GM18870 (cell line): ENCODE results near the gene ABCC1.
"Not testable (repeated sequence)": the region's sequence is repeated elsewhere in the genome, so short reads cannot be mapped to it uniquely, and the experiment has no call there.

Source experiments
- ATAC-seq: cut with Tn5 transposase; IDR thresholded peaks from one replicate; pipeline ENCODE4 v1.9.1; 2021; ENCODE audit warnings: moderate library complexity; ENCODE audit not compliant: unreplicated experiment

Gene ABCC1

GRCh38 chr16:15966420-15966819, 17.0 kb downstream of the ABCC1 start:
- no peak for ATAC-seq

- ATAC-seq, result no peak
Measured at GRCh38 chr16:15966836-15967546, 17.6 kb downstream of the ABCC1 start.

DNA sequence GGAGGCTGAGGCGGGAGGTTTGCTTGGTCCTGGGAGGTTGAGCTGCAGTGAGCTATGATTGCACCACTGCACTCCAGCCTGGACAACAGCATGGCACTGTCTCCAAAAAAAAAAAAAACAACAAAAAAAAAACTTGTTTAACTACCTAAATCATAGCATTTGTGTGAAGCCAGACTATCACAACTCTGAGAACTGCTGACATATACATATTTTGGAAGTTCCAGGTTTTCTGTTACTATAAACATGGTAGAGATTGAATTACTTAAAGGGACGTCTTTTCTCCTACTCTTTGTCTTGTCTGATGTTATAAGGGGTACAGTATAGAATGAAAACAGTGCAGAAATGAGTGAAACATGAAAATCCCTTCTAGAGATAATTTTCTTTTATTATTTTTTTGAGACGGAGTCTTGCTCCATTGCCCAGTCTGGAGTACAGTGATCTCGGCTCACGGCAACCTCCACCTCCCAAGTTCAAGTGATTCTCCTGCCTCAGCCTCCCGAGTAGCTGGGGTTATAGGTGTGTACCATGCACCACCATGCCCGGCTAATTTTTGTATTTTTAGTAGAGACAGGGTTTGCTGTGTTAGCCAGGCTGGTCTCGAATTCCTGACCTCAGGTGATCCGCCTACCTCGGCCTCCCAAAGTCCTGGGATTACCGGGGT, 18.4 kb downstream of the ABCC1 start:
- ATAC-seq, result no peak

- no peak for ATAC-seq
Measured at GRCh38 chr16:15970202-15970601, 20.8 kb downstream of the ABCC1 start.

DNA sequence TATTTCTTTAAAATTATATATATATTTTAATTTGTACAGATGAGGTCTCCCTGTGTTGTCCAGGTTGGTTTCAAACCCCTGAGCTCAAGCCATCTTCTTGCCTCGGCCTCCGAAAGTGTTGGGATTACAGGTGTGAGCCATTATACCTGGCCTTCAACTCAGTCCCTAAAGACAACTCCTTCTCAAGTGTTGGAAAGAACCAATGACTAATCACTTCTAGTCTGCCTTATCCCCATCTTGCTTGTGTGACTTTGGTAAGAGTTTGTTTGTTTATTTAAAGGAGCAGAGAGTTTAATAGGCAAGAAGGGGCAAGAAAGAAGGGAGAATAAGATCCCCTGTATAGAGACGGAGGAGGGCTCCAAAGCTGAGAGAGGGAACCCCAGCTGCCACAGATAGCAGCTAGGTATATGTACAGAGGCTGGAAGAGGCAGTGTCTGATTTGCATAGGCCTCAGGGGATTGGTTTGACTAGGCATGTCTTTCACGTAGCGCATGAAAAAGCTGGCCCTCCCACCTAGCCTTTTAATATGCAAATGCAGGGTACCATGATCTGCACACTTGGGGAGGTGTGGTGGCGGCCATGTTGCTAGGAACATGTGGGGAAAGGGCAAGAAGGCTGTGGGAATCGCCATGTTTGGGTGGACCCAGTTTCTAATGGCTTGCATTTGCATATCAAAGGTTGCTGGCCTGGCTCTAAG, 21.5 kb downstream of the ABCC1 start:
- no peak for ATAC-seq

- no peak for ATAC-seq
Measured at GRCh38 chr16:15971440-15971815, 22.0 kb downstream of the ABCC1 start.

DNA sequence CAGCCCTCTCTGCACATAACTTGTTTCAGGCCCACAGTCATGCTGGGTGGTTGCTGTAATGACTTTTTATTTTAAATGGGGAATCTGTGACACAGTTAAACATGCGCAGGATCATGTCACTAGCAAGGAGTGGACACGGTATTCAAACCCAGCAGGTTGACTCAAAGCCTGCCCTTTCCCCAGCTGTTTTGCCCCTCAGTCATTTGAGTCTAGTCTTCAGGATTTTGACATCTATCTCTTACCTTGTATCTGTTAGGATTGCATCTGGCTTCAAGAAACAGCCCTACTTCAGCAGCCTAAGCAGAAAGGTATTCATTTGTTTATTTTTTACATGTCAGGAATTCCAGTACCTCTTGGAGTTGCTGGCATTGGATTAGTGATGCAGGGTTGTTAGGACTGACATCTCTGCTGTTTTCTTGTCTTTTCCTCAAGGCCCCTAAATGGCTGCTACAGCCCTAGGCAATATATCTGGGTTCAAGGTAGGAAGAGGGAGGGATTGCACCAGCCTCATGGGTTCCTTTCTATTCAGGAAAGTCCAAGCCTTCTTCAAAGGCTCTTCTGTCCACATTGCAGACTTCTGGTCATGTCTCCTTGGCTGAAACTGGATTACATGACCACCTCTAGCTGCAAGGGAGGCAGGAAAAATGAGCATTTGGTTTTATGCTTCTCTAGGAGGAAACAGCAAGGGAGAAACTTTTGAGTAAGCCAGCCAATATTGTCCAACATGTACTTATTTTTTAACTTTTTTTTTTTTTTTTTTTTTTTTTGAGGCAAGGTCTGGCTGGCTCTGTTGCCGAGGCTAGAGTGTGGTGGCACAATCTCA, 22.8 kb downstream of the ABCC1 start:
- no peak for ATAC-seq

DNA sequence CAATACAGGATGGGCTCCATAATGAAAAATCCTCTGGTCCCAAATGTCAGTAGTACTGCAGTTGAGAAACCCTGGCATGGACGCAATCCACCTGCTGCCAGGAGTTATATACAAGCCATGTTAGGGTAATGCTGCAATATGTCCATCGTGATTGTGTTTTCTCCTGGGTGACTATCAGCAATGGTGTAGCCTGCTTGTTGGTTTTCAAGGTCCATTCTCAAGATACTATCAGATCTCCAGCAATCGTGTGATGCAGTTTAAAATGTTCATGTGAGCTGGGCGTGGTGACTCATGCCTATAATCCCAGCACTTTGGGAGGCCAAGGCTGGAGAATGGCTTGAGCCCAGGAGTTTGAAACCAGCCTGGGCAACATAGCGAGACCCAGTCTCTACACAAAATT, 24.0 kb downstream of the ABCC1 start:
- no peak for ATAC-seq

- ATAC-seq, result no peak
Measured at GRCh38 chr16:15974057-15974456, 24.6 kb downstream of the ABCC1 start.

DNA sequence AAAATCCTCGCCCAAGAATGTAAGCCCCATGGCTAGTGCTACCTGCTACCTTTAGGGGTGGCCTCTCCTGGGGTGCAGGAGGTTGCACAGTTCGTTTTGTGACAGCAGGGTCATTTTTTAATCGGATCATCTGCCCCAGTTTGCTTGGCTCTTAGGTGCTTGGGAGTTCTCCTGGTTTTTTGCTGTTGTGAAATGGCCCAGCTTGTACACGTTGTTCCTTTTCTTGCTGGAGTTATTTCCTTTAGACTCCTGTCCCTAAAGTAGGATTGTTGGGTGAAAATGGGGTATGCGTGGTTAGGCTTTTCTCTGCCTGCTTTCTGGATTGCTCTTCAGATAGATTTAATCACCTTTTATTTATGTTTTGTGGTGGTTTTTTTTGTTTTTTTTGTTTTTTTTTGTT, 25.8 kb downstream of the ABCC1 start:
- ATAC-seq, result no peak

GRCh38 chr16:15976225-15976812, 26.9 kb downstream of the ABCC1 start:
- ATAC-seq, result no peak

GRCh38 chr16:15976929-15977637, 27.7 kb downstream of the ABCC1 start:
- ATAC-seq, result no peak

DNA sequence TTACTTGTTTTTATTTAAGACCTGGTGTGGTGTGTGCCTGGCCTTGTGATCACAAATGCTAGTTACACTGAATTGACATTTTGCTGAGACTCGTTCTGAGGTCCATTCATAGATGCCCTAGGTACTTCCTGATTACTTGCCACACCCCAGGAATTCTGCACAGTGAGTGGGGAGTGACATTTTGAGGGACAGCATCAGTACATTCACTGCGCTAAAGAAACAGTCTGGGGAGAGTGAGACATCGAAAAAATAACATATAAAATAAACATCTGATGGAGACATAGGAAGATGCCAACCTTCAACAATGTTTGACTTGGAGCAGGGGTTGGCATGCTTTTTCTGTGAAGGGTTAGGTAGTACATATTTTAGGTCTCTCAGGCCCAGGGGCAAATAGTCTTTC, 30.4 kb downstream of the ABCC1 start:
- no peak for ATAC-seq

GRCh38 chr16:15980329-15980728, 30.9 kb downstream of the ABCC1 start:
- ATAC-seq, result no peak

- no peak for ATAC-seq
Measured at GRCh38 chr16:15981382-15981781, 32.0 kb downstream of the ABCC1 start.

DNA sequence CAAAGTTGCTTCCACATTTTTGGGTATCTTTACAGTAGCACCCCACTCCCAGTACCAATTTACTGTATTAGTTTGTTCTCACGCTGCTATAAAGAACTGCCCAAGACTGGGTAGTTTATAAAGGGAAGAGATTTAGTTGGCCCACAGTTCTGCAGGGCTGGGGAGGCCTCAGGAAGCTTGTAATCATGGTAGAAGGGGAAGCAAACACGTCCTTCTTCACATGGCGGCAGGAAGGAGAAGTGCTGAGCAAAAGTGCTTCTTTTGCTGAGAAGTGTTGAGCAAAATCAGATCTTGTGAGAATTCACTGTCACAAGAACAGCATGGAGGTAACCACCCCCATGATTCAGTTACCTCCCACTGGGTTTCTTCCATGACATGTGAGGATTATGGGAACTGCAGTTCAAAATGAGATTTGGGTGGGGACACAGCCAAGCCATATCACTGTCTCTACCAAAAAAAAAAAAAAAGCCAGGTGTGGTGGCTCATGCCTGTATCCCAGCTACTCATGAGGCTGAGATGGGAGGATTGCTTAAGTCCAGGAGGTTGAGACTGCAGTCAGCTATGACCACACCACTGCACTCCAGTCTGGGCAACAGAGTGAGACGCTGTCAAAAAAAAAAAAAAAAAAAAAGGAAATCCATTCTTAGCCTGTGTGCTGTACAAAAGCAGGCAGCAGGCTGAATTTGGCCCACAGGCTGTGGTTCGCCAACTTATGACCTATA, 32.9 kb downstream of the ABCC1 start:
- not testable (repeated sequence) for ATAC-seq

- ATAC-seq, result no peak
Measured at GRCh38 chr16:15983898-15984297, 34.5 kb downstream of the ABCC1 start.

GRCh38 chr16:15985144-15985543, 35.7 kb downstream of the ABCC1 start:
- no peak for ATAC-seq

GRCh38 chr16:15986261-15986660, 36.8 kb downstream of the ABCC1 start:
- ATAC-seq, result no peak
